HG02970 (cell line): Measurements from ENCODE around the gene RAPGEF3.

Source experiments
- ATAC-seq: cut with Tn5 transposase; IDR thresholded peaks from one replicate; pipeline ENCODE4 v1.9.1; 2021; ENCODE audit warnings: mild to moderate bottlenecking, moderate library complexity, moderate number of reproducible peaks; ENCODE audit not compliant: unreplicated experiment, low FRiP score

The RAPGEF3 gene

DNA sequence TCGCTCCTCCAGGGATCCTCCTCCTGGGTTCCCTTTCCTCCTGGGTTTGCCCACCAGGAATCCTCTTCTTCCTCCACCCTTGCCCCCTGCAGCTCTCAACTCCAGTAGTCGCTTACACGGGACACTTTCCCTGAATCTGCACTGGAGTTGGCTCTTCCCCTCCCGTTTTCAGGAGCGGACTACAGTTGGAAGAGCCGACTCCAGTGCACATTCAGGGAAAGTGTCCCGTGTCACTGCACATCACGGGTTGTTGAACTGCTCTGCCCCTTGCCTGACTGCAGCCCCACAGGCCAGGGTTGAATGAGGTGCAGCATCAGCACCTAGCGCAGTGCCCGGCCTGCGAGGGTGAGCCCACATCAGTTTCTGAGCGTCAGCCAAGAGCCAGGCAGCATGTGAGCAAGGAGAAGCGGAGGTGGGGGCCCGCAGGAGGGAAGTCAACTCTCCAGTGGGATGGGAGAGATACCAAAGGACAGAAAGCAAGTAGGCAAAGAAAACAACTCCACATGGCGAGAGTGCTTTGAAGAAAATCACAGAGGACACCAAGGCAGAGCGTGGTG lies 13.1 kb downstream of the RAPGEF3 start:
- ATAC-seq: no peak

- no peak for ATAC-seq
These were observed 13.8 kb downstream of the RAPGEF3 start for GRCh38 chr12:47744778-47745436.

- no peak for ATAC-seq
These were observed 14.6 kb downstream of the RAPGEF3 start for GRCh38 chr12:47744005-47744651.

GRCh38 chr12:47743311-47743860 lies 15.3 kb downstream of the RAPGEF3 start:
- ATAC-seq: no peak

DNA sequence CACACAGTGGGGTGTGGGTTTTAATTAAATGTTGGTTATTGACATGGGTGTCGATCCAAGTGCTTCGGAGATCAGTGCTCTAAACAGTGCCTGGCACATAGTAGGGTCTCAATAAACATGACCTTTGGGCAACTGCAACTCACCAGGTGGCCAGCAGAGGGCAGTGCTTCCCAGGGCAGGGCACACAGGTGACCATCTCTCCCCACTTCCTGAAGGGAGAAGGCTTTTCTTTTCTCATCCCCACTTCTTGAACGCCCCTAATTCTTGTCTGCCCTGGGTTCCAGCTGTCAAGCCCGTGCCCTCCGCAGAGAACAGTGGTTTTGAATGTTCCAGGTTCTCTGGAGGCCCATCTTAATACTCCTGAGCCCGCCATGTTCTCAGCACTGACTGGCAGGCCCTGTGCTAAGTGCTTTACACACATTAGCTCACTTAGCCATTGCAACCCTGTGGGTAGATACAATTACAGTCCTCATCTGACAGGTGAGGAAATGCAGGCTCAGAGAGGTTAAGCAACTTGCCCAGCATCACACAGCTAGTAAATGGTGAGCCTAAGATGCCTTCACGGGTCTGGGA lies 16.3 kb downstream of the RAPGEF3 start:
- ATAC-seq: no peak

- no peak for ATAC-seq
These were observed 17.4 kb downstream of the RAPGEF3 start for GRCh38 chr12:47741340-47741703.

- no peak for ATAC-seq
These were observed 17.9 kb downstream of the RAPGEF3 start for GRCh38 chr12:47740606-47741339.

- no peak for ATAC-seq
These were observed 18.7 kb downstream of the RAPGEF3 start for GRCh38 chr12:47739979-47740378.

DNA sequence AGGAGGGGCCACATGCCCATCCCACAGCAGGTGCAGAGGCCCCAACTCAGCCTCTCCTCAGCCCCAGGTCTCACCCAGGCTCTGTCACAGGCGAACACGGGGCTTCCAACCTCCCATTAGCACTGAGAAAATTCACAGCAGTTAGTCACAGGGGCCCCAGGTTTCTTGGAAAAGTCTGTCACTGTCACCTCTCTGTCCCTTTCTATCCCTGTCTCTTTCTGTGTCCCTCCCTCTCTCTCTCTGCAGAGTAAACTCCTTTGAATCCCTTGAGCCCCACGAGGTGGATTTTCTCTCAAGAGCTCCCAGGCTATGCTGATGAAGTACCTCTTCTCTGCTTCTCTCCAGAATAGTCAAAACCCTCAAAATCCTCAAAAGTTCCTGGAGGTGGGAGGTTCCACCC lies 19.4 kb downstream of the RAPGEF3 start:
- ATAC-seq: no peak

DNA sequence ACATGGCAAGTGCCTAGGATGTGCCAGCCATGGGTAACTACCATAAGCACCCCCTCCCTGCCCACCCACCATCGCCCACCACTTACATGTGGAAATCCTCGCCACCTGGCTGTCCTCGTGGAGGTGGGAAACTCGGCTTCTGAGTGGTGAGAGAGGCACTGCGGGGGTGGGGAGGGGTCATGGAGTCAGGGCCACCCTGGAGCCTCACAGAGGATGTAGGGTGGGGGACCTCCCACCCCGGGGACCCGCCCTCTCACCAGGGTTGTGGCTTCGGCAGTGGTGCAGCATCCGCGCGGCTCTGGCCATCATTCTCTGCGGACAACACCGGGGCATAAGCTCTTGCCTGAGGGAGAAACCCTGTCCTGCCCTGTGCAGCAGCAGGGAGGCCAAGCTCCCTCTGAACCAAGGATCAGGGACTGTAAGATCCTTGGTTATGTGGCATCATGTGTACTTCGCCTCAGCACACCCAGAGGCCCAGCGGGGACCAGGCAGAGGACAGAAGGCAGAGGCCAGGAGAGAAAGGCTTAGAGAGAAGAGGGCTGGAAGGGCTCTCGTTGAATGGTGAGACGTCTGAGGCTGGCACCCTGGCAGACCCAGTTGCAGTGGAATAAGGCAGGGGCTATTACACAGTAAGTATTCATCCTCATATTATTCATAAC lies 20.6 kb downstream of the RAPGEF3 start:
- ATAC-seq: no peak

DNA sequence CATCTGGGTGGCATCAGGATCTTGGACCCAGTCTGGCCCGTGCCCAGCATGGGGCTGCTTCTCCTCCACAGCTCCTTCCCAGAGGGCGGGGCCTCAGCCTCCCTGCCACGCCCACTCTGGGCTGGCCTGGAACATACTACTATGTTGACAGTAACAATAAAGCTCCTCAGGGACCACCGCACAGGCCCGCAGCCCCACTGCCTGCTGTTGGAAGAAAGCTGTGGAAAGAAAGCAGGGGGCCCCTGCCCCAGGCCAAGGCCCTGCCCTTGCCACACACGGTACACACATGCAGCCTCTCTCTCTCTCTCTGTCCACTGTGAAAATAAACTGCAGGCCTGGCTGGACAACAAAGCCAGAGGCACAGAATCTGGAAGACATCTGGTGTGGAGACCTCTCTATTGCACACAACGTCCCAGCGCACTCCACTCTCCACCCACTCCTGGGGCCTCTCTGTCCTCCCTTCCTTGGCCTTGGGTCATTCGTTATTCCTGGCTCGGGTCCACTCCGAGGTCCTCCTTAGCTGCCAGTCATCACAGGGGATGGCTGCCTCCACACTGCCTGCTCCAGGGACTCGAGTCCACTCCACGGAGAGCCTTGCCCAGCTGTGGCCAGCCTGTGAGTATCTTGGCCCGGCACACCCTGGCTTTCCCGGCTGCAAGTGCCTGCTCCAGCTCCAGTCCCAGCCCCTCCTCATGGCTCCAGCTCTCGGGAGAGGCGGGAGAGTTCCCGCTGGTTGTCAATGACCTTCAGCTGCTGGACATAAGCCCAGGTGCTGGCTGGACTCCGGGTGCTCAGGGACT lies 21.6 kb downstream of the RAPGEF3 start:
- ATAC-seq: no peak

DNA sequence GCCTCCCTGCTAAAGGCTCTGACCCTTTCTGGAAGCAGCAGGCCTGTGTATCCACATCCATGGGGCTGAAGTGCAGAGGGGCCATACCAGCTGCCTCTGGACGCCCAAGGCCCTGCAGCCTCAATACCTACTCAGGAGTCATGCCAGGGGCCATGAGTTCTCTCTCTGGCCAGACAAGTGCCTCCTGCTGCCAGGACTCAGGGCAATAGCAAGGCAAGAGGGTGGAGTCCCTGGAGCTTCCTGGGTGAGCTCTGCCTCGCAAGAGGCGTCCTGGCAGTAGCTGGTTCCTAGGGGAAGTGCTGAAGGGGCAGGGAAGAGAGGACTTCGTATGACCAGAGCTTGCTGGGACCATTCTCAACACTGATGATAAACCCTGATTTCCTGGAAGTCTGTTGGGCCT lies 22.5 kb downstream of the RAPGEF3 start:
- no peak for ATAC-seq

- no peak for ATAC-seq
These were observed 23.0 kb downstream of the RAPGEF3 start for GRCh38 chr12:47735649-47736048.

GRCh38 chr12:47734725-47735480 lies 23.8 kb downstream of the RAPGEF3 start:
- ATAC-seq: no peak

DNA sequence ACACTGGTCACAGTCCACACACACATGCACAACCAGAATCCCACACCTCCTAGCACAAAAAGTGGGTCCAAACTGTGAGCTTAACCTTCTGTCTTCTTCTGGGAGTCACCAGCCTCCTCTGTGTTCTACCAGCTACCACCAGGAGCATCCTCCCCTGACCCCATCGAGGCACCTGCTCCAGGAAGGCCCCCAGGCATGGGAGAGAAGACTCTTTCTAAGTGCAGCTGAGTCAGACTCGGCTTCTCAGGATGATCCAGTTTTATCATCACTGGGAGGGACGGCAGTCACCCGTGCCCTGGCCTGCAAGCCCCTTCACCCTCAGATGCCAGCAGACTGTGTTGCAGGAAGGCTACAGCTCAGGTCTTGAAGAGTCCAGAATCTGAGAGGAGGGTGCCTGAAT lies 25.5 kb downstream of the RAPGEF3 start:
- no peak for ATAC-seq

GRCh38 chr12:47732504-47732903 lies 26.2 kb downstream of the RAPGEF3 start:
- no peak for ATAC-seq

DNA sequence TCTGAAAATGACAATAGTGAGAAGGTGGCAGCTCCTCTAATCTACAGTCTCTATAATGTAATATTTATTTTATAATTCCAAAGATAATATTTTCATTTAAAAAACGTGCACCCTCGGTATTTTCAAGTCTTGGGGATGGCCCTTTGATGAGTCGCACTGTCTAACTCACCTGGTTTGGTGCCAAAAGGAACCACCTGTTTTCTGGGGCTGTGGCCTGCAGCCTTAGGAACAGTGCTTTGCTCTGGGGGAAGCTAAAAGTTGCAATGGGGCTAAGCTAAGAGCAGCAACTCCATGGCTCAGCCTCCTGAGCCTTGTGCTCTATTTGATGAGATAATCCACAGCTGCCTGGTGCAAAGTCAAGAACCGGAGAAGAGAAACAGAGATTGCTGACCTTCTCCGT lies 27.0 kb downstream of the RAPGEF3 start:
- ATAC-seq: no peak

GRCh38 chr12:47730341-47730744 lies 28.3 kb downstream of the RAPGEF3 start:
- no peak for ATAC-seq

DNA sequence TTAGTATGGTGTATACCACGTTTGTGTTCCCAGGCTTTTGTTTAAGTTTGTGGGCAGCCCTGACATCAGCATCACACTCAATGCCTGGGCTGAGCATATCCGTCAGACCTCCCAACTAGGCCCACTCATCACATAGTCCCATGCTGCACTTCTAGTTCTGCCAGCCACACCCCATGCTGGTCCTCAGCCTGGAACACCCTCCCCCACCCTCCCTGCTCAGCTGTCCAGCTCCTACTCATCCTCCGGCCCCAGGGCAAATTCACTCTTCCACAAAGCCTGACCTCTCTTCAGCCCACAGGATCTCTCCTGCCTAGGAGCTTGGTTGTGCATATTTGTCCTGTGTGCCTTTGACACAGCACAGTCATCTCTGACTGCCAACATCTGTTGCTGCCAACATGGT lies 29.4 kb downstream of the RAPGEF3 start:
- ATAC-seq: no peak
